Peyer's patch (tissue), 4 donors: ENCODE results near the gene NGRN.

Experiments used
- POLR2A ChIP-seq, 2 donors: fragments of 450-650 bp; IDR thresholded peaks; one replicate each; pipeline ENCODE4 v1.5.1; 2017; ENCODE audit warnings: antibody characterized with exemption in 2 of 2, mild to moderate bottlenecking in 2 of 2, moderate library complexity in 2 of 2
- TF ChIP-seq, protein P1 (sequence below), 6 experiments: fragments of 450-650 bp in 4 of 6; fragments of 200-600 bp in 2 of 6; sonication (generic) in 1 of 6; IDR thresholded peaks; one replicate each; pipeline ENCODE4 v1.5.1; 2017 to 2019; ENCODE audit warnings: antibody characterized with exemption in 6 of 6, mild to moderate bottlenecking in 3 of 6, moderate library complexity in 1 of 6

DNA sequence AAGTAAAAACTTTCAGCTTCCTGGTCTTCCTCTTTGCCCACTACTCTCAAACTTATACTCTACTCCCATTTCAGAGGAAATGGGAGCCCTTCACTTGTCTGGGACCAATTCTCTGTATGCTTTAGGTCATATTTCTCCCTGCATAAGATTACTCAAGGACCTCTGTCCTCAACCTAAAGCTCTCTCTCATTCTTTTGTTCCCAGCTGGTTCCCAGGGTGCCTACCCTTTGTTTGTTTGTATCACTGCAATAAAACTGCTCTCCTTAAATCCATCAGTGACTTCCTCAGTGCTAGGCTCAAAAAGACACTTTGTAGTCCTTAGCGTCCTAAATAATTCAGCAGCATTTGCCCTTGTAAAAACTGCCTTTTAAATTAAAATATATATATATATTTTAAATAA lies 2.9 kb downstream of the NGRN start:
- no peak for TF ChIP-seq POLR2A (IDR thresholded peaks at IDR 0.05)
- TF ChIP-seq, protein P1, sequence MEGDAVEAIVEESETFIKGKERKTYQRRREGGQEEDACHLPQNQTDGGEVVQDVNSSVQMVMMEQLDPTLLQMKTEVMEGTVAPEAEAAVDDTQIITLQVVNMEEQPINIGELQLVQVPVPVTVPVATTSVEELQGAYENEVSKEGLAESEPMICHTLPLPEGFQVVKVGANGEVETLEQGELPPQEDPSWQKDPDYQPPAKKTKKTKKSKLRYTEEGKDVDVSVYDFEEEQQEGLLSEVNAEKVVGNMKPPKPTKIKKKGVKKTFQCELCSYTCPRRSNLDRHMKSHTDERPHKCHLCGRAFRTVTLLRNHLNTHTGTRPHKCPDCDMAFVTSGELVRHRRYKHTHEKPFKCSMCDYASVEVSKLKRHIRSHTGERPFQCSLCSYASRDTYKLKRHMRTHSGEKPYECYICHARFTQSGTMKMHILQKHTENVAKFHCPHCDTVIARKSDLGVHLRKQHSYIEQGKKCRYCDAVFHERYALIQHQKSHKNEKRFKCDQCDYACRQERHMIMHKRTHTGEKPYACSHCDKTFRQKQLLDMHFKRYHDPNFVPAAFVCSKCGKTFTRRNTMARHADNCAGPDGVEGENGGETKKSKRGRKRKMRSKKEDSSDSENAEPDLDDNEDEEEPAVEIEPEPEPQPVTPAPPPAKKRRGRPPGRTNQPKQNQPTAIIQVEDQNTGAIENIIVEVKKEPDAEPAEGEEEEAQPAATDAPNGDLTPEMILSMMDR (IDR thresholded peaks at IDR 0.05): no peak
